CD4-positive, alpha-beta T cell (primary cell): ENCODE measurements around the gene IQCF6. TPM values are rescaled to one million over a fixed set of nuclear protein-coding genes. Genes with fewer than 3 reads are reported as not detected.
A peak's percentile ranks its signal among the peaks of the same experiment; 100 is the strongest.

Source experiments
- ATAC-seq: fragments of 200-7000 bp; cut with Tn5 transposase; one replicate; pipeline ENCODE4 v1.10.0; 2022; ENCODE audit warnings: mild to moderate bottlenecking; ENCODE audit not compliant: poor library complexity
- CTCF ChIA-PET: fragments of 350-600 bp; sonication (Branson Sonifier 250); formaldehyde crosslinking; loops from one replicate; lab custom pipeline; 2021; ENCODE audit warnings: antibody characterized with exemption, inconsistent platforms; lab: Charles Lee
- POLR2A ChIA-PET: fragments of 350-600 bp; sonication (Branson Sonifier 250); formaldehyde crosslinking; loops from one replicate; lab custom pipeline; 2021; ENCODE audit warnings: antibody characterized with exemption, inconsistent platforms; lab: Charles Lee
- DNase-seq, 14 experiments: peaks; one replicate each; pipeline ENCODE4 v3.0.0-alpha.2; 2013 to 2020; ENCODE audit warnings: mixed read lengths in 2 of 14
- H3K27ac ChIP-seq, 2 donors: one replicate each; pipeline versions ENCODE4 v1.5.1 to v1.7.0; 2013; ENCODE audit warnings: low read length in 2 of 2, low read depth in 1 of 2, mild to moderate bottlenecking in 1 of 2
- H3K27me3 ChIP-seq, 2 experiments: 1 replicate in 1 of 2; 2 replicates in 1 of 2; pipeline versions ENCODE4 v1.6.1 to v1.7.0; 2013; ENCODE audit warnings: low read length in 2 of 2, control low read depth in 1 of 2, mild to moderate bottlenecking in 1 of 2, moderate library complexity in 1 of 2; ENCODE audit not compliant: insufficient read depth in 2 of 2, control insufficient read depth in 1 of 2
- H3K36me3 ChIP-seq: one replicate; pipeline ENCODE4 v1.6.1; 2013; ENCODE audit warnings: low read length, control low read depth; ENCODE audit not compliant: insufficient read depth
- H3K4me1 ChIP-seq: one replicate; pipeline ENCODE4 v1.6.1; 2013; ENCODE audit warnings: low read length, control low read depth; ENCODE audit not compliant: insufficient read depth
- H3K4me3 ChIP-seq: one replicate; pipeline ENCODE4 v1.5.1; 2013; ENCODE audit warnings: mild to moderate bottlenecking, low read length, moderate library complexity
- H3K9me3 ChIP-seq, 2 experiments: 1 replicate in 1 of 2; 2 replicates in 1 of 2; pipeline versions ENCODE4 v1.6.1 to v1.7.0; 2013; ENCODE audit warnings: low read length in 2 of 2, mild to moderate bottlenecking in 2 of 2, control low read depth in 1 of 2, moderate library complexity in 1 of 2; ENCODE audit not compliant: control insufficient read depth in 1 of 2, insufficient read depth in 1 of 2
- H3K27ac Mint-ChIP-seq: one replicate; pipeline ENCODE4 v1.8.0; 2020; ENCODE audit warnings: mixed read lengths
- H3K27me3 Mint-ChIP-seq: one replicate; pipeline ENCODE4 v1.8.0; 2021; ENCODE audit warnings: mixed read lengths
- H3K36me3 Mint-ChIP-seq: one replicate; pipeline ENCODE4 v1.8.0; 2021; ENCODE audit warnings: low read depth, mixed read lengths
- H3K4me1 Mint-ChIP-seq: one replicate; pipeline ENCODE4 v1.8.0; 2021; ENCODE audit warnings: low read depth, mixed read lengths
- H3K4me3 Mint-ChIP-seq: one replicate; pipeline ENCODE4 v1.8.0; 2020; ENCODE audit warnings: mild to moderate bottlenecking, mixed read lengths
- H3K9me3 Mint-ChIP-seq: one replicate; pipeline ENCODE4 v1.8.0; 2020; ENCODE audit warnings: mixed read lengths
- intact Hi-C, 2 experiments: fragments of 100-400 bp; cut with DNase I in 1 of 2; cut with micrococcal nuclease in 1 of 2; formaldehyde crosslinking; loops; one replicate each; pipeline versions ENCODE4 v1.15.1 to v1.9.0; 2023 to 2025; cut with DNase I, micrococcal nuclease
- total RNA-seq, 174 experiments: library from RNA in 2 of 174; stranded (reverse) in 2 of 174; gene quantifications; one replicate each; pipeline ENCODE4 v1.2.3 and lab custom pipeline; 2021 to 2026
- TF ChIP-seq, protein P1 (sequence below): fragments of 200-600 bp; IDR thresholded peaks from one replicate; pipeline ENCODE4 v1.8.0; 2022; ENCODE audit warnings: antibody characterized with exemption, mild to moderate bottlenecking

Gene IQCF6
- total RNA-seq, 2 experiments from 2014 or later, result not detected

DNA sequence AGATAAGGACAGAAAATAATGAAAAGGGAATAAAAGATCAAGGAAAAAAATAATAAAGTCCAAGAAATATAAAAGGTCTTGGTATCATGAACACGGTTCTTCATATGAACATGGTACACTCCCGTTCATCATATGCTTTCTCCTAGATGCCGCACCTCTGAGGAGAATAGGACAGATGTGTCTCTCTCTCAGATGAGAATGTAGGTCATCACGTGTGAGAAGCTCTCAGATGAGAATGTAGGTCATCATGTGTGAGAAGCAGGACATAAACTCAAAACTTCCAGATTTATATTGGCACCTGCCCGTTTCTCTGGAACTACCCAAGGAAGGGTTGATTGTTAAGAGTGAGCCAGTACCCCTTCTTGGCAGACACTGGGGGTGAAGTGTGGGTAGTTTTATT, 29.9 kb upstream of the IQCF6 start:
- H3K36me3 ChIP-seq, result no peaks in the 10 kb centered on the region
- Mint-ChIP-seq H3K9me3 (no peaks in the 10 kb centered on the region), H3K4me1 (no peaks in the 10 kb centered on the region), H3K27ac (no peak overlapping the region), H3K4me3 (no peak overlapping the region), H3K36me3 (no peaks in the 10 kb centered on the region), H3K27me3 (no peaks in the 10 kb centered on the region)
- no peaks in the 10 kb centered on the region for H3K9me3 ChIP-seq
- no peak for ATAC-seq
- DNase-seq, result peak in 2 of 14 experiments; percentile 14 to 16
- peaks cover 4% of the 10 kb centered on the region for H3K4me1 ChIP-seq
- TF ChIP-seq, protein P1, sequence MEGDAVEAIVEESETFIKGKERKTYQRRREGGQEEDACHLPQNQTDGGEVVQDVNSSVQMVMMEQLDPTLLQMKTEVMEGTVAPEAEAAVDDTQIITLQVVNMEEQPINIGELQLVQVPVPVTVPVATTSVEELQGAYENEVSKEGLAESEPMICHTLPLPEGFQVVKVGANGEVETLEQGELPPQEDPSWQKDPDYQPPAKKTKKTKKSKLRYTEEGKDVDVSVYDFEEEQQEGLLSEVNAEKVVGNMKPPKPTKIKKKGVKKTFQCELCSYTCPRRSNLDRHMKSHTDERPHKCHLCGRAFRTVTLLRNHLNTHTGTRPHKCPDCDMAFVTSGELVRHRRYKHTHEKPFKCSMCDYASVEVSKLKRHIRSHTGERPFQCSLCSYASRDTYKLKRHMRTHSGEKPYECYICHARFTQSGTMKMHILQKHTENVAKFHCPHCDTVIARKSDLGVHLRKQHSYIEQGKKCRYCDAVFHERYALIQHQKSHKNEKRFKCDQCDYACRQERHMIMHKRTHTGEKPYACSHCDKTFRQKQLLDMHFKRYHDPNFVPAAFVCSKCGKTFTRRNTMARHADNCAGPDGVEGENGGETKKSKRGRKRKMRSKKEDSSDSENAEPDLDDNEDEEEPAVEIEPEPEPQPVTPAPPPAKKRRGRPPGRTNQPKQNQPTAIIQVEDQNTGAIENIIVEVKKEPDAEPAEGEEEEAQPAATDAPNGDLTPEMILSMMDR, result no peak
- ChIA-PET CTCF (interaction anchor here (0.6 kb wide), 1 partner anchor 1262 kb away, joined by 4 read pairs; no protein-coding TSS in a partner anchor), POLR2A (no interaction called here)
- no peaks in the 10 kb centered on the region for H3K27me3 ChIP-seq
- intact Hi-C loops, result no loop called here
- H3K4me3 ChIP-seq, result no peak overlapping the region
- H3K27ac ChIP-seq, result no peak overlapping the region

DNA sequence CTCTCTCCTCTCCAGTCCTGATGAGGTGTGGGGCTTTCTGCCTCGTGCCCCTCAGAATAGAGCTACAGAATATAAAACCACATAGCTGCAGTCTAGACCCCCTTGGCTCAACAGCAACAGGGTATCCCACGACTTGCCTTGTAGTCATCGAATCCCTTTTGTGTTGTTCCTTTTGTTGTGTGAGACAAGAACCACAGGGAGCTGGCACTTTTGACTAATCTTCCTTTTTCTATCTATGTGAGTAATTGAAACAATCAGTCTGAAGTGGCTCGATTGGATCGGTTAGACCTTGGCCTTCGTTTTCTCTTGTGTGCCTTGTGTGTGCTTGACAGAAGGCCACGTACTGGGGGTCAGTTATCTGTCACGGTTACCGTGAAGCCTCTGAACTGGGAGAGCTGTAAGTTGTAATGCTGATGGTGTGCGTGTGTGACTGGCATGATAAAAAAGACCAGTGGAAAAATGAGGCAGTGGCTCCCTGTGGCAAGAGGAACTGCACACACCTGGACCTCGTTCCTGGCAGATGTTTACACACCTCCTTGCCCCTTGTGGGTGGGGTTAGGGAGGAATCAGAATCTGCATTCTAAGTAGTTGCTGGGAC, 23.2 kb upstream of the IQCF6 start:
- no peak overlapping the region for H3K4me3 ChIP-seq
- Mint-ChIP-seq H3K9me3 (no peaks in the 10 kb centered on the region), H3K4me1 (peaks cover 10% of the 10 kb centered on the region), H3K36me3 (no peaks in the 10 kb centered on the region), H3K27ac (no peak overlapping the region), H3K4me3 (no peak overlapping the region), H3K27me3 (peaks cover 11% of the 10 kb centered on the region)
- TF ChIP-seq, protein P1, result no peak
- no peaks in the 10 kb centered on the region for H3K4me1 ChIP-seq
- intact Hi-C loops, result loop anchor here in 1 of 2 experiments (5.0 kb wide), 1 partner anchor 1185 kb away; the partner anchor contains the start of gene MAPKAPK3
- POLR2A ChIA-PET, result no interaction called here
- no peaks in the 10 kb centered on the region for H3K36me3 ChIP-seq
- H3K9me3 ChIP-seq, result no peaks in the 10 kb centered on the region
- H3K27me3 ChIP-seq, result no peaks in the 10 kb centered on the region
- DNase-seq (no peak), ATAC-seq (no peak)
- no peak overlapping the region for H3K27ac ChIP-seq
- CTCF ChIA-PET, result interaction anchor here (1.1 kb wide), 1 partner anchor 413 kb away, joined by 3 read pairs; no protein-coding TSS in a partner anchor

DNA sequence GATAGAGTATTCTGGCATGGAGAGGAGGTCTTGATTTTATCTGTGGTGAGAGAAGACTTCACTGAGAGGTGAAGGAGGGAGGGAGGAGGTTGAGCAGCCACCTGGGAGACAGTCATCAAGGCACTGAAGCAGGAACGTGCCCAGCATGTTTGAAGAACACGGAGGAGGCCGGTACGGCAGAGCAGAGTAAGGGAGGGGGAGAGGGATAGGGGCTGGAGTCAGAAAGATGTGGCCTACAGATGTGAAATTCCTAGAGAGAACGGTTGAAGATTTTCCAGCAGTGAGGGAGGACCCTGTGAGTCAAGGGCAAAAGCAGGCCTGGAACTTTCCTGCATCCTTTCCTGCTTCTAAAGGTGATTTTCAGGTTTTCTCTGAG, 21.7 kb upstream of the IQCF6 start:
- peaks cover 10% of the 10 kb centered on the region for H3K4me1 Mint-ChIP-seq
- DNase-seq (no peak), ATAC-seq (no peak)
- H3K27me3 Mint-ChIP-seq, result peaks cover 11% of the 10 kb centered on the region
- CTCF ChIA-PET, result interaction anchor here (1.4 to 1.8 kb wide), 2 partner anchors 158 to 298 kb away, joined by 3 to 15 read pairs; no protein-coding TSS in a partner anchor
- H3K9me3 Mint-ChIP-seq, result no peaks in the 10 kb centered on the region
- H3K4me3 ChIP-seq, result no peak overlapping the region
- H3K36me3 Mint-ChIP-seq, result no peaks in the 10 kb centered on the region
- H3K4me1 ChIP-seq, result peaks cover 2% of the 10 kb centered on the region
- TF ChIP-seq, protein P1, result no peak
- H3K27ac ChIP-seq, result no peak overlapping the region
- POLR2A ChIA-PET, result no interaction called here
- no peaks in the 10 kb centered on the region for H3K36me3 ChIP-seq
- no peaks in the 10 kb centered on the region for H3K9me3 ChIP-seq
- no peaks in the 10 kb centered on the region for H3K27me3 ChIP-seq
- H3K27ac Mint-ChIP-seq, result no peak overlapping the region
- intact Hi-C loops, result loop anchor here (1.0 to 5.0 kb wide), 3 partner anchors 298 to 1183 kb away; partner anchors contain the start of gene MAPKAPK3 (in 1 of the 2)
- no peak overlapping the region for H3K4me3 Mint-ChIP-seq
